GM12872 (cell line): ENCODE data around the gene ADK.

Source experiments
- TF ChIP-seq, protein P1 (sequence below): IDR thresholded peaks from 3 replicates; pipeline ENCODE4 v1.5.1; 2011; ENCODE audit warnings: low read depth, mild to moderate bottlenecking, low read length, moderate library complexity; ENCODE audit not compliant: insufficient read depth

The ADK gene

DNA sequence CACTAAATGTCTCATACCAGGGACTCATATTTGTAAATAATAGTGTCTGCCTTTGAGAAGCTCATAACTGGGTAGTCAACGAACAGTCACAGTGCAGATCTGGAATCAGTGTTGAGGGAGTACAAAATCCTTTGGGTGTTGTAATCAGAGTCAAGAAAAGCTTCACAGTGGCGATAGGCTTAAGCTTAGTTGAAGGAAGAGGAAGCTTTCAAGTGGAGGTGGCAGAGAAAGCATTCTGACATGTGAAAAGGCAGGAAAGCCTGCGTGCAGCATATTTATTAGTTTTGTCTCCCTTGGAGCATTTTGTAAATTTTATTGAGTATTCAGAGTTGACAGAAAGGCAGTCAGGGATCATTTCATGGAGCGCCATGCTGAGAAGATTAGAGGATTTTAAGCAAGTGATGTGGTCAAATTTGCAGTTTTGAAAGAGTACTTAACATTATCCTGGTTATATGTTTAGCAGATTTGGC lies 104.9 kb downstream of the ADK start:
- TF ChIP-seq, protein P1, sequence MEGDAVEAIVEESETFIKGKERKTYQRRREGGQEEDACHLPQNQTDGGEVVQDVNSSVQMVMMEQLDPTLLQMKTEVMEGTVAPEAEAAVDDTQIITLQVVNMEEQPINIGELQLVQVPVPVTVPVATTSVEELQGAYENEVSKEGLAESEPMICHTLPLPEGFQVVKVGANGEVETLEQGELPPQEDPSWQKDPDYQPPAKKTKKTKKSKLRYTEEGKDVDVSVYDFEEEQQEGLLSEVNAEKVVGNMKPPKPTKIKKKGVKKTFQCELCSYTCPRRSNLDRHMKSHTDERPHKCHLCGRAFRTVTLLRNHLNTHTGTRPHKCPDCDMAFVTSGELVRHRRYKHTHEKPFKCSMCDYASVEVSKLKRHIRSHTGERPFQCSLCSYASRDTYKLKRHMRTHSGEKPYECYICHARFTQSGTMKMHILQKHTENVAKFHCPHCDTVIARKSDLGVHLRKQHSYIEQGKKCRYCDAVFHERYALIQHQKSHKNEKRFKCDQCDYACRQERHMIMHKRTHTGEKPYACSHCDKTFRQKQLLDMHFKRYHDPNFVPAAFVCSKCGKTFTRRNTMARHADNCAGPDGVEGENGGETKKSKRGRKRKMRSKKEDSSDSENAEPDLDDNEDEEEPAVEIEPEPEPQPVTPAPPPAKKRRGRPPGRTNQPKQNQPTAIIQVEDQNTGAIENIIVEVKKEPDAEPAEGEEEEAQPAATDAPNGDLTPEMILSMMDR = no peak

DNA sequence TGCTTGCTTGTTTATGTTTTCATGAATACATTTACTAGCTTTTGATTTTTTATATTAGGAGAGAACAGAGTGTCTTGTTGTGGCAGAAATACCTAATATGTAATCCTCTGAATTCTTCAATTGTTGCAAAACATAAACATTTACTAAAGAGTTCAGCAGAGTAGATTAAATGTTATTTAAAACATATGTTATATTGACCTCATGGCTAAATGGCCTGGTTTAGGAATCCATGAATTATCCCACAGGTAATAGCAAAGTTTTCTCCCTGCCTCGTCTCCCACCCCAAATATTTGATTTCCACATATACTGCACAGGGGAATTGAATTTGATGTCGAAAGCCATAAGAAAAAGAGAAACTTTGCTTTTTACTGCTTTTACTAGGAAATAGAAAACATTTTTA lies 111.8 kb downstream of the ADK start:
- TF ChIP-seq, protein P1 = no peak

DNA sequence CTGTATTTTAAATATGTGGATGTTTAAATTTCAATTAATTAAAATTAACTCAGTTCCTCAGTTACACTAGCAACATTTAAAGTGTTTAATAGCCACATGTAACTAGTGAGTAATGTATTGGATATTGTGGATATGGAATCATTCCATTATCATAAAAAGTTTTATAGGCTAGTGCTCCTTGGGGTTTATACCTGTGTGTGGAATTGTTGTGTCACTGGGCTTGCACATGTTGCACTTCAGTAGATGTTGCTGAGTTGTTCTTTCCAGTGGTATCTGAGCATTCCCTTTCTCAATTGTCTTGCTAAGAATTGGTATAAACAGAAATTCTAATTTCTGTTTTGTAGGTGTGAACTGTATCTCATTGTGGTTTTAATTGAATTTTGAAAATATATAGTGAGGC lies 113.0 kb downstream of the ADK start:
- TF ChIP-seq, protein P1 = no peak

DNA sequence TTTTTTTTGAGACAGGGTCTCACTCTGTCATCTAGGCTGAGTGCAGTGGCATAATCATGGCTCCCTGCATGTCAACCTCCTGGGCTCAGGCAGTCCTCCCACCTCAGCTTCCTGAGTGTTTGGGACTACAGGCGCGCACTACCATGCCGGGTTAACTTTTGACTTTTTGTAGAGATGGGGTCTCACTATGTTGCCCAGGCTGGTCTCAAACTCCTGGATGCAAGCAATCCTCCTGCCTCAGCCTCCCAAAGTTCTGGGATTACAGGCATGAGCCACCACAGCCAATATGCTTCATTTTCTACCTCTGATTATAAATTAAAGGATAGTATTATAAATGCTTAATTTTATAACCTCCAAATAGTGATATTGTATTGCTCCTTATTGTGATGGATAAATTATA lies 121.3 kb downstream of the ADK start:
- TF ChIP-seq, protein P1 = no peak

DNA sequence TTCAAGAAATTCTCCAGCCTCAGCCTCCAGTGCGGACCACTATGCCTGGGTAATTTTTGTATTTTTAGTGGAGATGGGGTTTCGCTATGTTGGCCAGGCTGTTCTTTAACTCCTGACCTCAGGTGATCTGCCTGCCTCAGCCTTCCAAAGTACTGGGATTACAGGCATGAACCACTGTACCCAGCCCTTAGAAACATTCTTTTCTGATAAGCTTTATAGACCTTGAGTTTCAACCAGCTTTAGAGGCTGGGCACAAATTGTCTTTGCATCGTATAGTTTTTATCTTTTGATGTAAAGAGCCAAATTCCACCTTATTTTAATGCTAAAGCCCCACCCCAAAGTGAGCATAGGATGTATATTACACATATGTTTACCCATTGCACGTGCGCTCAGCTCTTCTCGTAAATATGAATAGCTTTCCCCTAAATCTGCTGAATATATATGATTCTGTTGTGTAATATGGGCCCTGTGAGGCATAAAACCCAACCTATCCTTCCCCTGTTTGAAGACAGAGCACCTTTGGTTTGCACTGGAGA lies 124.8 kb downstream of the ADK start:
- TF ChIP-seq, protein P1 = no peak

DNA sequence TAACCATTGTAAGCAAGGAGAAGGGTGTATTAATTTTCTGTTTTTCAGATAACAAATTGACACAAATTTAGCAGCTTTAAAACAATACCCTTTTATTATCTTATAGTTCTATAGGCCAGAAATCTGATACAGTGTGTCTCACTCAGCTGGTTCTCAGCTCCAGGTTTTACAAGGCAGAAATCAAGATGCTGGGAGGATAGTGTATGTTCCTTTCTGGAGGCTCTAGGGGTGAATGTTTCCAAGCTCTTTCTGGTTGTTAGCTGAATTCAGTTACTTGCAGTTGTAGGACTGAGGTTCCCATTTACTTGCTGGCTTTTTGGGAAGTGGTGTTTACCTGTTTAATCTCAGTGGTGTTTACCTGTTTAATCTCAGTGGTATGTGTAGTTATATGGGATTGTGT lies 125.4 kb downstream of the ADK start:
- TF ChIP-seq, protein P1 = no peak

DNA sequence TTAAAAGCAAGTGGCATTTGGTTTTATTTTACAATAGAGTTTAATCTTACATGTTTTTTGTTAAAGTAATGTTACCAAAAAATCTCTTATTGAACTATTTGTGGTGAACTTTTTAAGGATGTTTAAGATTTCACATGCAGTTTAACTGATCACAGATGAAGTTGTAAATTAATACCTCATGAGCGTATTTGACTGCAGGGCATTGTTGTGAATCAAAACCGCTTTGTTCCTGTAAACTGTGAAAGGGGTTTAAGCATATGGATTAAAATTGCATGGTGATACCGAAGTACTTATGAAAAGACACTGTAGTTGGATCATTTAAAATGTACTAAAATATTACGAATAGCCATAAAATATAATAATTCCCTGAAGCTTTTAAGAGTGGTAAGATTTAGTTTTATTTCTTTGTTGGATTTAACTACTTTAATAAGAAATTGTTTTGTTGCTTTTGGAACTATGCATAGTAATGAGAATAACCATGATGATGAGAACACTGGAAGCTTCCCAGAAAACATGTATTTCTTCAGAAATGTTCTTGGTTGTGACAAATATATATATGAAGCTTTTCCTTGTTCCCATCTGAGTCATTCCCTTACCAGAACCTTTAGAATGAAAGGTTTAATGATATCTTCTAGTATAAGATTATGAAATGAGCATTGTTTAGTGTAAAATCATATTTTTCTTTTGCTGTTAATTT lies 131.3 kb downstream of the ADK start:
- TF ChIP-seq, protein P1 = no peak
